COLO829 (cell line): ENCODE measurements around the gene IPO13.

ENCODE experiments used
- DNase-seq: peaks from one replicate; pipeline ENCODE4 v3.0.0; 2012; ENCODE audit warnings: low spot score

IPO13 gene

DNA sequence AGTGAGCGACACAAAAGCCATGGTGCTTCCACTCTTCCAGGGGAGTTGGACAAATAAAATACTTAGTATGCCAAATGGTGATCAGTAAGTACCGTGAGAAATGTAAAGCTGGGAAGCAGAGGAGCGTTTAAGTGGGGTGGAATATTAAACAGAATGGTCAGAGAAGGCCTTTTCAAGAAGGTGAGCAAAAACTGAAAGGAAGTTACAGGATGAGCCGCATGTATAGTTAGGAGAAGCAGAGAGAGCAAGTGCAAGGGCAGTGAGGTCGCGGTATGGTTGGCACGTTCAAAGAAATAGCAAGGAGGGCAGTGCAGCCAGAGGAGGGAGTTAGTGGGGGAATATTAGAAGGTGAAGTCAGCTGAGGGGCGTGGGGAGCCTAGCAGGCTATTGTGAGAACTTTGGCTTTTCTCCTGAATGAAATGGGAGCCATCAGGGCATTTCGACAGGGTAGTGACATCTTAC lies 27.3 kb downstream of the IPO13 start:
- no peak for DNase-seq

DNA sequence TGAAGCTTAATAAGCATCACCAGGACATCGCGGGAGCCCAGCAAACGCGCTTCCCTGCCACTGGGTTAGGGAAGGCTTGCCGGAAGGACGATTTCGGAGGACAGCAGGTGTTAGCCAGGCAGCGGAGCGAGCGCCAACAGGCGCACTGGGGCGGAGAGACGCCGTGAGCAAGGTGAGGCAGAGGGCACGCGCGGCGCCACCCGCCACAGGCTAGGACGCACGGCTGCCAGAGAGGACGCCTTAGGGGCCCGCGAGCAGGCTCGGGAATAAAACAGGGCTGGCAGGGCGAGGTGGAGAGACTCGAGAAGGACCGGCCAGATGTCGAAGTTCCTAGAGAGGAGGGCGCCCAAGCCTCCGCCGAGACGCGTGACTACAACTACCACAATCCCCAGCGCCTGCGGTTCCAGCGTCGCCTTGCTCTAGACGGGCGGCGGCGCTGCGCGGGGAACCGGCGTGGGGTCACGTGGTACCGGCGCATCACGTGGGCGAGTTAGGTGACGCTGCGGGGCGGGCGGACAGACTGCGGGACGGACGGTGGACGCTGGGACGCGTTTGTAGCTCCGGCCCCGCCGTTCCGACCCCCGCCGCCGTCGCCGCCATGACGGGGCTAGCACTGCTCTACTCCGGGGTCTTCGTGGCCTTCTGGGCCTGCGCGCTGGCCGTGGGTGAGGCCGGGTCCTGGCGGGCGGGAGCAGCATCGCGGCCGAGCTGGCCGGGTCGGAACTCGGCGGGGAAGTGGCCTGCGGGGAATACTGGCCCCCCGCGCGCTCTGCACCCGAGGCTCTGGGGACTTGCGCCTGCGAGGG lies 27.9 kb downstream of the IPO13 start, which contains the start of gene ATP6V0B:
ATP6V0B (plus strand) TSS at position 518 of the 806 bp plus-strand sequence; CDS start at position 599, 81 bp downstream.
- DNase-seq: peak; percentile 95

DNA sequence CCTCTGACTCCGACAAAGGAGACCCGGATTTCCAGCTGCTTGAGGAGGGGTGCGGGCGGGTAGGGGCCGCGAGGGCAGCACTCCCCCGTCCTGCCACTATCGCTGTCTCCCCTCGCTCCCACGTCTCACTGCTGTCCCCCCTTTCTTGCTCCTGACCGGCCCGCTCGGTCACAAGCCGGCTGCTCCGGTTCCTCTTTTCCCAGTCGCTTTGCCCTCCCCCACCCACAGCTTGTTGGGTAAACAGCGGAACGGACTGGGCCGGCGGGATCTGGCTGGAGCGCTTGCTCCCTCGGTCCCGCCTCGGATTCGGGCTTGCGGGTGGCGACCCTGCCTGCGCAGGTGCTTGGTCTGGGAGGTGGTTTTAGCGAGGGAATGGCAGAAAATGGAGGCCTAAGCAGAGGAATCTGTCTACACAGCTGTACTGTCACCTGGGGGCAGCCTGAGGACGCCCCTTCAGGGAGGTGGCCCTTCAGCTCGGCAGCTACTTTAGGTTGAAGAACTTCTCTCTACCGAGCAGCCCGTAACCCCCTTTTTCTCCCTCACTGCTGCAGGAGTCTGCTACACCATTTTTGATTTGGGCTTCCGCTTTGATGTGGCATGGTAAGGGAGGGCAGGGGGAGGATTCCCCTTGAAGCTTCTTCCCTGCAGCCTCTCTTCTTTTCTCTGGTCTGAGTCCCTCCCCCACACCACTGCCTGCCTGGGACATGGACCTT lies 28.7 kb downstream of the IPO13 start:
- peak; percentile 29 for DNase-seq

DNA sequence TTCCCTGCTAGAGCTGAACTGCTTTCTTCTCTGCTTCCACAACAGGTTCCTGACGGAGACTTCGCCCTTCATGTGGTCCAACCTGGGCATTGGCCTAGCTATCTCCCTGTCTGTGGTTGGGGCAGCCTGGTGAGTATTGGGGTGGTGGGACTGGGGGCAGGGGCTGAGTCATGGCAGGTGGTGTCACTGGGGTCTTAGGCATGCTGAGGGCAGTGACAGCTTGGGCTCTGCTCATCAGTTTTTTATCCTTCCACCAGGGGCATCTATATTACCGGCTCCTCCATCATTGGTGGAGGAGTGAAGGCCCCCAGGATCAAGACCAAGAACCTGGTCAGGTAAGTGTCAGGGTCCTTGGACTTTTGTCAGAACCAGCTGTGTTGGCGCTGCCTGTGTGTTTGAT lies 29.3 kb downstream of the IPO13 start:
- no peak for DNase-seq

DNA sequence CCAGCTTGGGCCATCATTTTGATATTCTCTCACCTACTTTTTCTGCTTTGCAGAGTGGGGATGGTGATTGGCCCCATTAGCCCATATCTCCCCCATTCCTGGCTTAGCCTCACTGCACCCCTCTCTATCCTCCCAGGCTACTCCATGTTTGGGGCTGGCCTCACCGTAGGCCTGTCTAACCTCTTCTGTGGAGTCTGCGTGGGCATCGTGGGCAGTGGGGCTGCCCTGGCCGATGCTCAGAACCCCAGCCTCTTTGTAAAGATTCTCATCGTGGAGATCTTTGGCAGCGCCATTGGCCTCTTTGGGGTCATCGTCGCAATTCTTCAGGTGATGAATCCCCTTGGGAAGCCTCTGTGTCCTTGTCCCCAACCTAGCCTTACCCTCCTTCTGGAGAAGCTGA lies 30.1 kb downstream of the IPO13 start:
- no peak for DNase-seq

DNA sequence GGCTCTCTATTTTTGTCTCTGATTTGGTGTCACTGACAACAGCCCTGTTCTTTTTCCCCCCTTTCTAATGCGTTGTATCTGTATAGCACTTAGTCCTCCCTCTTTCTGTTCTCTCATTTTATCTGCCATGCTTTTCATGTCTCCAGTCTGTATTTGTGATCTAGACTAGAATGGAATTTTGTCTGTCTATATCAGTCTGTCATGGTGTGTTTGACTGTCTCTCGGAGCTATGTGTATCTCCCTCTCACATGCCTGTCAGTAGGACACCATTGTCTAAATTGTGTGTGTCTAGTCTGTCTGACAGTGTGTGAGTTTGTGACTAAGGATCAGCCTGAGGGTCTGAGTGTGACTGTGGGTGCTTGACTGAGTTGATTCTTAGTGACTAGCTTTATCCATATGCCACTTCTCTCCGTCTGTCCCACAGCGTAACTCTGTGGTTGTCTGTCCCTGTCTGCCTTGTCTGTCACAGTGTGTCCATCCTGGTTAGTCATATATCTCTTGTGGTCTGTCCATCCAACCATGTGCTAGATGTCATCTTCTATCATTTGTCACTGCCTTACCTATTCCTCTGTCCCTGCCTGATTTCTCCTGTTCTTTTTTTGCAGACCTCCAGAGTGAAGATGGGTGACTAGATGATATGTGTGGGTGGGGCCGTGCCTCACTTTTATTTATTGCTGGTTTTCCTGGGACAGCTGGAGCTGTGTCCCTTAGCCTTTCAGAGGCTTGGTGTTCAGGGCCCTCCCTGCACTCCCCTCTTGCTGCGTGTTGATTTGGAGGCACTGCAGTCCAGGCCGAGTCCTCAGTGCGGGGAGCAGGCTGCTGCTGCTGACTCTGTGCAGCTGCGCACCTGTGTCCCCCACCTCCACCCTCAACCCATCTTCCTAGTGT lies 30.9 kb downstream of the IPO13 start:
- no peak for DNase-seq

DNA sequence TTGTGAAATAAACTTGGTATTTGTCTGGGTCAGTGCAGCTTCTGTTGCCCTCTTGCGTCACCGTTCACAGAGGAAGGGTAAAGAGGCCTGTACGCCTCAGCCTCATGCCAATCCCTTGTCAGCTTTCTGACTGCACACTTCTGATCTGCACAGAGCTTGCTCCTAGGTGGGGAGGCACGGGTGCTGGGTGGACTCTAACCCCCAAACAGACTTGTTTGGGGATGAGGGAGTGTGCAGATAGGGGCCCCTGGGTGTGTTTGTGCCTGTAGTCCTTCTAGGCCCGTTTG lies 31.5 kb downstream of the IPO13 start:
- DNase-seq: no peak

DNA sequence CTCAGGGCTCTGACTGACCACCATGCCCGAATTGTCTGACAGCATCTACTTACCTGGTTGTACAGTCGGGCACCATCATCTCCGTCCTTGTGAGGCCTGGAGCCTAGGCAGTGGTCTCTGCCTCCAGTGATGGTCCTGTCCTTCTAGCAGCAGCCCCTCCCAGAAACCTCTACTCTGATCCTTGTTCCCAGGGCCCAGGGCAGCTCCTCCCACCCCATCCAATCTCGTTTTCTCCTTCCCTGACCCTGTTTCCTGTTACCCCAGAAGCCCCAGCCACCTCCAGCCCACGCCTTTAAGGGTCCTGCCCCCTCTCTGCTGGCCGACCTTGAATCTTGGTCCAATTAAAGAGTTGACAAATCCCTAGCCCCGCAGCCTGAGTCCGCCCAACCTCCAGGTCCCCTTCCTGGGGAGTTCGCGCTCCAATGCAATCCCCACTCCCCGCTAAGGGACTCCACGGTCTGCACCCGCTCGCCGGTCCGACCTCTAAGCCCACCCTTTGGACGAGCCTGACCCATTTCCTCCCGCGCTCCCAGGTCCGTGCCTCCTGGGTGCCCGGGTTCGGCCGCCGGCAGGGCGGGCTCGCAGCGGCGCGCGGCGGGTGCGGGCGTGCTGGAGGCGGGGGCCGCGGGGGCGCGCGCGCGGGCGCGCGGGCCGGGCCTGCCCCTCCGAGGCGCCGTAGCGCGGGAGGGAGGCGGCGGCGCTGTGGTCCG lies 32.0 kb downstream of the IPO13 start, which contains the start of gene B4GALT2:
B4GALT2 (plus strand) TSS at position 660 of the 710 bp plus-strand sequence. CDS start 1,951 bp downstream, outside the sequence.
- DNase-seq: no peak

DNA sequence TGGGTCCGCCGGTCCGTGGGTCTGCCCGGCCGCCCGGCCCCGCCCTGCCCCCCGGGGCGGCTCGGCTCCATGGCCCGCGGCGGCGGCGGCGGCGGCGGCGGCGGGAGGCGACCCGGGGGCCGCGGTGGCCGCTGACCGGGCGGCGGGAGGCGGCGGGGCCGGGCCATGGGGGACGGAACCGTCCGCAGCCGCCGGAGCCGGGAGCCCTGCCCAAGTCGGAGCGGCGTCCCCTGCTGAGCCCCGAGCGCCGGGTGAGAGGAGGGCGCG lies 32.4 kb downstream of the IPO13 start:
- DNase-seq: no peak

DNA sequence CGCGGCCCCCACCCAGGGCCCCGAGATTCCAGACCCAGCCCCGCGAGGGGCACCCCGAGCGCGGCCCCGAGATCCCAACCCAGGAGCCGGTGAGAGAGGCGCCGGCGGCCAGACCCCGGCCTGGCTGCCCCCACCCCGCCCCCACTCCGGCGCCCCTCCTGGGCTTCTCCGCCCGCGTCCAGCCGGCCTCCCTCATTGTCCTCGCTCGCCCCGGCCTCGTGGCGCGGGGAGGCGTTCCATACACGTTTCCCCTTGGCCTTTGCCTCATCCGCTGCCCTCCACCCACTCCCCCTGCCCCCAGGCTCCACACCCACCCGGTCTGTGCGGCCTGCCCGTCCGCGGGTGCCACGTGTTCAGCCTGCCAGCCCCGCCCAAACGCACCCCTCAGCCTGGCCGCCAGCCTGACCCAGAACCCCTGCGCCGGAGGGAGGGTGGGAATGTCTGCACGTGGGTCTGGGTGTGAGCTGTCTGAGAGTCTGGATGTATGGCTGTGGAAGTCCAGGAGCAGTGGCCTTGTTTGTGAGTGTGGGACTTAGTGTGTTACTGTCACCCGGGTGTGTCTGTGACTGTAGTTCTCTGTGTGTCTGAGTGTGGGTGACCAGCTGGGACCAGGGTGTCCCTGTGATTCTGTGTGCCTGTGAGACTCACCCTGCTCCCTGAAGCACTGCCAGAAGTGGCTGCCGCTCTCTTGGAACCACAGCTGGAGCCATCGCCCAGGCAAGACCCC lies 32.9 kb downstream of the IPO13 start:
- no peak for DNase-seq

DNA sequence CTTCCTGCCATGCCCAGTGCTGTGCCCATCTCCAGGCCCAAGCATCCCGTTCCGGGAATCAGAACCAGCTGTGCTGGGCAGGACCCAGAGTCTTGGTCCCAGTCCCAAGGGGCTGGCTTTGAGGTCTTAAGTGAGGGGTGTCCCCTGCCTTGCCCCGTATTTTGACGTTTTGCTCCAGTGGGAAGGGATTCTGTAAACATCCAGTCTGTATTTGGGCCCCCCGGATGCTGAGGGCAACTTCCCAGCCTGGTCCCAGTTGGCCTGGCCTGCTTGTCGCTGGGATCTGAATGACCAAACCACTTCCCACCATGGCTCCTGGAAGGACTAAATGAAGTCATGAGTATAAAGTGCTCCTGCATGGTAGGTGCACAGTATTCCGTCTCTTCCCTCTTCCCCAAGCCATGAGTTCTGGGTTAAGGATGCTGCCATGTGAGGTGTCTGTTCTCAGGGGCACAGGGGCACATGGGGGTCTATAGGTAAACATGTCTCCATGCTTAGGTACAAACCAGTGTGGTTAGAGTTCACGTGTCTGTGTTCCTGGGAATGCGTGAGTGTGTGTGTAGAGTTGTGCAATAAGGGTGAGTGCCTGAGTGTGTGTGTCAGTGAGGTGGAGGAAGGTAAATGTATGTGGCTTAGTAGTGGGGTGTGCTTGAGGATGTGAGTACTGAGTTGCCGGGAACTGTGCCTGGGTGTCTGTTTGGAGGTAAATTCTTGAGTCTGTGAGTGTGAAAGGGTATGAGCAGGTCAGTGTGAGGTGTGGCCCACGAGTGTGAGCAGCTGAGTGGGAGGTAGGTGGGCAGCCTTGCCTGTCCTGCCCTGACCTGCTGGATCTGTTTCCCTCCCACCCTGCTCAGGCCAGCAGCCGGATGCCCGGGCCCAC lies 33.7 kb downstream of the IPO13 start:
- no peak for DNase-seq

DNA sequence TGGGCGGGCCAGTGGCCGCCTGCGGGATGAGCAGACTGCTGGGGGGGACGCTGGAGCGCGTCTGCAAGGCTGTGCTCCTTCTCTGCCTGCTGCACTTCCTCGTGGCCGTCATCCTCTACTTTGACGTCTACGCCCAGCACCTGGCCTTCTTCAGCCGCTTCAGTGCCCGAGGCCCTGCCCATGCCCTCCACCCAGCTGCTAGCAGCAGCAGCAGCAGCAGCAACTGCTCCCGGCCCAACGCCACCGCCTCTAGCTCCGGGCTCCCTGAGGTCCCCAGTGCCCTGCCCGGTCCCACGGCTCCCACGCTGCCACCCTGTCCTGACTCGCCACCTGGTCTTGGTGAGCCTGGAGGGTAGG lies 34.4 kb downstream of the IPO13 start:
- no peak for DNase-seq

DNA sequence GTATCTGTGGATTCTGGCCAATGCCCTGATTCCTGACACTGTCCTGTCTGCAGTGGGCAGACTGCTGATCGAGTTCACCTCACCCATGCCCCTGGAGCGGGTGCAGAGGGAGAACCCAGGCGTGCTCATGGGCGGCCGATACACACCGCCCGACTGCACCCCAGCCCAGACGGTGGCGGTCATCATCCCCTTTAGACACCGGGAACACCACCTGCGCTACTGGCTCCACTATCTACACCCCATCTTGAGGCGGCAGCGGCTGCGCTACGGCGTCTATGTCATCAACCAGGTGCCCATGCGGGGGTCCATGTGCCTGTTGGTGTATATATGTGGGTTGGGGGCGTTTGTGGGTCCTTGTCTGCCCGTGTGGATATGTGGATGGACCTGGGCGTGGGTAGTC lies 34.9 kb downstream of the IPO13 start:
- DNase-seq: no peak

DNA sequence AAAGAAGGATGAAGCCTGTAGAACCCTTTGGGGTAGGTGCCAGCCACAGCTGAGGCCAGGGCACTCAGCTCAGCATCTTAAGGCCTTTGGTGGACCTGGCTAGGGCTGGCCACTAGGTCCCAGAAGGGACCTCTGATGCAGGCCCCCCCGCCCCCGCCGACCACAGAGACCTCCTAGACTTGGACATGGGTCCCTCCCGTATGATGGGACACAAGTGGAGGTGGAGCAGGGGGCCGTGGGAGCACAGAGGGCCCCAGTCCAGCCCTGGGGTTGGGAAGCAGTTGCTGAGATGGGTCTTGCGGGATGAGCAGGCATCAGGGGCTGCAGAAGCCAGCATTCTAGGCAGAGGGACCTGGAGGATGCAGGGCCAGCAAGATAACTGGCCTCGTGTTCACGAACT lies 35.5 kb downstream of the IPO13 start:
- DNase-seq: no peak

DNA sequence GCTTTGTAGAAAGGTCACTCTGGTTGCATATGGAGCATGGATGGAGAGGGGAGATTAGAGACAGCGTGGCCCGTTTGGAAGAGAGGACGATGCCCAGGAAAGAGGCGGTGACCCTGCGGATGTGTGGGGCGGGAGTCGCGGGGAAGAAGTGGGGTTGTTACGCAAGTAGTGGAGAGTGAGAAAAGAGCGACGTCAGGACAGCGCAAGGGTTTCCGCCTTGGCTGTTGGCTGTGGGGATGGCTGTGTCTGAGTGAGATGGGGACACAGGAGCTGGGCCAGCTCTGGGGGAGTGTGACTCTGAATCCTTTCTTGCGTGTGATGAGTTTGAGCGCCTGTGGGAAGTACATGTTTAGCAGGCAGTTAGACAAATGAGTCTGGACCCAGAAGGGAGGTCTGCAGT lies 36.1 kb downstream of the IPO13 start:
- no peak for DNase-seq

DNA sequence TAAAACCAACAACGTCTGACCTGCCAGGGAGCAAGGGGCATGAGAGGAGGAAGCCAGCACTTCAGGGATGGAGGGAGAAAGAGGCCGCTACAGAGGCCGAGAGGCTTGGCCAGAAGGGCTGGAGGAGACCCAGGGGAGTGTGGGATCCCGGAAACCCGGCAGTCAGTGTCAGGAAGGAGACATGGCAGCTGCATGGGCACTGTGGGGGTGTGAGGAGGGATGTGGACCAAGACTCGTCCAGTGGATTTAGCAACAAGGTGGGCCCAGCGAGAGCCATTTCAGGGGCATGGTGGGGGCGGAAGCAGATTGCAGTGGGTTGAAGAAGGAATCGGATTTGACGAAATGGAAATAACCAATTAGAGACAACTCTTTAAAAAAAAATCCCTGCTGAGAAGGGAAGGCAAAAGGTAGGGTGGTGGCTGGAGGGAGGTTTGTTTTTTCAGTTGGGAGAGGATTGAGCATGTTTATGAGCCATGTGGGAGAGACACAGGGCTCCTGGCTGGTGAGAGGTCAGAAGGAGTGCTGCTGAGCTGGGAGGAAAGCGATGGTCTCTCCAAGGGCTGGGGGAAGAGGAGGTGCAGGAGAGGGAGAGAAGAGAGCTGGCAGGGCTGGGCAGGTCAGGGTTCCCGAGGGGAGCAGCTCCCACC lies 36.6 kb downstream of the IPO13 start:
- no peak for DNase-seq

DNA sequence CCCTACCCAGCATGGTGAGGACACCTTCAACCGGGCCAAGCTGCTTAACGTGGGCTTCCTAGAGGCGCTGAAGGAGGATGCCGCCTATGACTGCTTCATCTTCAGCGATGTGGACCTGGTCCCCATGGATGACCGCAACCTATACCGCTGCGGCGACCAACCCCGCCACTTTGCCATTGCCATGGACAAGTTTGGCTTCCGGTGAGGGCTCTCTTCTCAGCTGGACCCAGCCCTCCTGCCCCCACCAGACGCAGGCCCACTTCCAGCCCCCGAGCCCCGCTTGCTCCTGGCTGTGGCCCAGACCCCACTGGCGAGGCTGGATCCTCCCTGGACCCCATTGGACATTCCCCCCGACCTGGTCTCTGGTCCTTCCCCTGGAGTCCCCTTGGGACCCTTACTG lies 38.1 kb downstream of the IPO13 start:
- DNase-seq: no peak

DNA sequence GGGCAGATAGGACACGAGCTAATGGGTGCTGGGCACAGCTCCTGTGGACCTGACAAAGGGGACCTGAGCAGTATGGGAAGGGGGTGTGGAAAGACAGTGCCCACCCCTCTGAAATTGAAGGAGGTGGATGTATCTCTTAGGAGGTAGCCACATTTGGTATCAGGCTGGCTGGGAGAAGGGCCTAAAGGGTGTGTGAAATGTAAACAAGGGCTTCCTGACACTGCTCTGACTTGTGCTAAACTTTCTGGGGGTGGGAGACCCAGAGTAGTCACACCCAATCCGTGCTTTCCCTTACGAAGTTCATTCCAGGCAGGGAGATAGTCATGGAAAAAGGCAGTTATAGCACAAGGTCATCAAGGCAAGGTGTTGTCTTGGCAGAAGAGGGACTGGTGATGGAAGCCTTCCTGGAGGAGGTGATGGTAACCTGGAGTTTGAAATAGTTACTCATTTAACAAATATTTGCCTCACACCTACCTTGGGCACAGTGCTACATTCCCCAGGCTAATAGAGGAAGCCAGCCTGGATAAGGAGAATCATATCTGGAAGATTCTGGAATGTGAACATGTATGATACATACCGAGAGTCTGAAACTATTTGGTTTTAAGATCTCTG lies 39.3 kb downstream of the IPO13 start:
- no peak for DNase-seq

DNA sequence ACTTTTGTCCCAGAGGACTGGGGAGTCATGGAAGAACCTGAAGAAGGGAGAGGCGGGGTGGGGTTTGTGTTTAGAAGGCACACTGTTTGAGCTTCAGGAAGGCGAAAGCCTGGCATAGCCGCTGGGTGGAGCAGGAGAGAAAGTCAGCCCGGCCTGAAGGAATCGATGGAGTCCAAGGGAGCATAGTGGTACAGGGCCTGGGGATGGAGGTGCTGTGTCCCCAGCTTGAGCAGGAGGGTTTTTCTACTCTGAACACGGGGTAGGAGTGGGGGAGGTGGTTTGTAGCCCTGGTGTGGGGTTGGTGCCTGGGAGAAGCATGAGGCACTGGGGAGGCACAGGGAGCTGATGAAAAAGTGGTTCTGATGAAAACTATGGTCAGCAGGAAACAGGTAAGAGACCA lies 40.0 kb downstream of the IPO13 start:
- DNase-seq: no peak
